Measurements from ENCODE around the gene PSG3.
"Not testable (repeated sequence)": the region's sequence is repeated elsewhere in the genome, so short reads cannot be mapped to it uniquely, and the experiment has no call there.

Gene PSG3

GRCh38 chr19:42693760-42694350 lies 46.4 kb downstream of the PSG3 start:
- DNase-seq = peak; percentile 0 to 8

- DNase-seq = peak in 1 of 2 donors; percentile 70
These were observed 56.3 kb downstream of the PSG3 start for GRCh38 chr19:42683917-42684513.

- DNase-seq = not testable (repeated sequence)
These were observed 64.0 kb downstream of the PSG3 start for GRCh38 chr19:42676326-42676725.

- not testable (repeated sequence) for DNase-seq
These were observed 65.7 kb downstream of the PSG3 start for GRCh38 chr19:42674549-42674948.

Measured in inflammatory macrophage treated with lipopolysaccharide for 1 hour (primary cell).